HCT116 (cell line): ENCODE data around the gene SRCAP. TPM values are rescaled to one million over a fixed set of nuclear protein-coding genes. Genes with fewer than 3 reads are reported as not detected.

Experiments
- ATAC-seq: fragments of 200-7000 bp; cut with Tn5 transposase; 2 replicates; pipeline ENCODE4 v1.9.1; 2020; ENCODE audit warnings: mild to moderate bottlenecking, moderate library complexity
- BruUV-seq: library from RNA; stranded (reverse); fragments of 400-500 nt; replicated peaks from 2 replicates; lab custom pipeline; 2021; lab: Mats Ljungman, UMichigan
- CTCF ChIA-PET: fragments of 300-600 bp; sonication (Branson Sonifier 250); formaldehyde crosslinking; loops from one replicate; lab custom pipeline; 2021; ENCODE audit warnings: antibody characterized with exemption; lab: Charles Lee
- POLR2A ChIA-PET: fragments of 300-600, 350-600 bp; sonication (Branson Sonifier 250); formaldehyde crosslinking; loops from one replicate; lab custom pipeline; 2021; ENCODE audit warnings: antibody characterized with exemption; lab: Charles Lee
- RAD21 ChIA-PET, 2 experiments: fragments of 300-600 bp; sonication (Branson Sonifier 250); formaldehyde crosslinking; loops; one replicate each; lab custom pipeline; 2023; ENCODE audit warnings: low total read pairs in 2 of 2; ENCODE audit not compliant: uncharacterized antibody in 2 of 2, unreplicated experiment in 2 of 2, low non-redundant PET in 1 of 2; lab: Charles Lee
- DNase-seq: peaks from one replicate; pipeline ENCODE4 v3.0.0-alpha.2; 2010; ENCODE audit warnings: low read depth, low spot score
- H2AFZ ChIP-seq: fragments of 200-600 bp; shearing (Covaris generic), sonication (generic); 2 replicates; pipeline ENCODE4 v1.6.1; 2017; ENCODE audit warnings: low read depth, mixed run types, mixed read lengths, antibody characterized with exemption, low read length; ENCODE audit not compliant: poor library complexity, severe bottlenecking
- H3K27ac ChIP-seq: 2 replicates; pipeline ENCODE4 v1.5.1; 2012; ENCODE audit warnings: low read depth, low read length
- H3K27me3 ChIP-seq: fragments of 200-600 bp; sonication (generic); 2 replicates; pipeline ENCODE4 v1.6.1; 2016; ENCODE audit warnings: mixed run types, low read length, mixed read lengths; ENCODE audit not compliant: insufficient read depth
- H3K36me3 ChIP-seq, 2 experiments: fragments of 200-500 bp in 1 of 2; fragments of 200-600 bp in 1 of 2; sonication (Bioruptor generic) in 1 of 2; sonication (generic) in 1 of 2; 2 replicates each; pipeline versions ENCODE4 v1.5.1 to v1.6.1; 2014 to 2016; ENCODE audit warnings: low read length in 2 of 2, inconsistent platforms in 1 of 2, mixed read lengths in 1 of 2, mixed run types in 1 of 2; ENCODE audit not compliant: insufficient read depth in 2 of 2, control insufficient read depth in 1 of 2
- H3K4me1 ChIP-seq, 2 experiments: fragments of 200-600 bp in 1 of 2; sonication (generic) in 1 of 2; 2 replicates each; pipeline versions ENCODE4 v1.5.1 to v1.6.1; 2012 to 2017; ENCODE audit warnings: low read length in 2 of 2, inconsistent platforms in 1 of 2, mild to moderate bottlenecking in 1 of 2, mixed read lengths in 1 of 2, mixed run types in 1 of 2, moderate library complexity in 1 of 2; ENCODE audit not compliant: insufficient read depth in 2 of 2, control insufficient read depth in 1 of 2
- H3K4me2 ChIP-seq: fragments of 200-600 bp; sonication (generic); 2 replicates; pipeline ENCODE4 v1.6.1; 2017; ENCODE audit warnings: mixed run types, low read length, mixed read lengths
- H3K4me3 ChIP-seq, 2 experiments: fragments of 200-600 bp in 1 of 2; sonication (generic) in 1 of 2; replicated peaks in 1 of 2; 2 replicates each; pipeline ENCODE4 v1.5.1; 2011 to 2016; ENCODE audit warnings: low read length in 2 of 2, control low read depth in 1 of 2, low read depth in 1 of 2, mild to moderate bottlenecking in 1 of 2, mixed read lengths in 1 of 2, mixed run types in 1 of 2
- H3K79me2 ChIP-seq: fragments of 200-600 bp; sonication (generic); 2 replicates; pipeline ENCODE4 v1.6.1; 2017; ENCODE audit warnings: mild to moderate bottlenecking, mixed run types, low read length, moderate library complexity, mixed read lengths; ENCODE audit not compliant: insufficient read depth
- H3K9ac ChIP-seq: fragments of 200-600 bp; sonication (generic); 2 replicates; pipeline ENCODE4 v1.6.1; 2016; ENCODE audit warnings: low read length, mixed read lengths
- H3K9me2 ChIP-seq: fragments of 200-600 bp; sonication (generic), shearing (Covaris generic); 2 replicates; pipeline ENCODE4 v1.6.1; 2017; ENCODE audit warnings: mixed run types, mild to moderate bottlenecking, moderate library complexity; ENCODE audit not compliant: insufficient read depth
- H3K9me3 ChIP-seq, 2 experiments: fragments of 200-500 bp in 1 of 2; fragments of 200-600 bp in 1 of 2; sonication (Bioruptor generic) in 1 of 2; sonication (generic) in 1 of 2; 2 replicates each; pipeline ENCODE4 v1.6.1; 2014 to 2017; ENCODE audit warnings: low read length in 2 of 2, mixed read lengths in 2 of 2, inconsistent platforms in 1 of 2, low read depth in 1 of 2, mild to moderate bottlenecking in 1 of 2, mixed run types in 1 of 2, moderate library complexity in 1 of 2; ENCODE audit not compliant: control insufficient read depth in 1 of 2, insufficient read depth in 1 of 2
- H4K20me1 ChIP-seq: fragments of 200-600 bp; sonication (generic), shearing (Covaris generic); 2 replicates; pipeline ENCODE4 v1.6.1; 2017; ENCODE audit warnings: mixed run types, mild to moderate bottlenecking, moderate library complexity; ENCODE audit not compliant: insufficient read depth
- CBX3 ChIP-seq: IDR thresholded peaks from 2 replicates; pipeline ENCODE4 v1.6.1; 2012; ENCODE audit warnings: low read depth
- EGR1 ChIP-seq: IDR thresholded peaks from 2 replicates; pipeline ENCODE4 v1.6.1; 2012; ENCODE audit warnings: low read depth
- FOSL1 ChIP-seq: IDR thresholded peaks from 2 replicates; pipeline ENCODE4 v1.6.1; 2012; ENCODE audit warnings: low read depth
- JUND ChIP-seq: IDR thresholded peaks from 2 replicates; pipeline ENCODE4 v1.6.1; 2012
- POLR2A ChIP-seq: IDR thresholded peaks from 2 replicates; pipeline ENCODE4 v1.7.0; 2011; ENCODE audit warnings: borderline replicate concordance; ENCODE audit not compliant: insufficient read depth, insufficient read length; ENCODE audit errors: extremely low read depth
- SIN3A ChIP-seq: IDR thresholded peaks from 2 replicates; pipeline ENCODE4 v1.6.1; 2012; ENCODE audit warnings: low read depth
- TCF7L2 ChIP-seq: IDR thresholded peaks from 2 replicates; pipeline ENCODE4 v1.7.0; 2011; ENCODE audit warnings: borderline replicate concordance, inconsistent platforms; ENCODE audit not compliant: insufficient read depth, insufficient read length; ENCODE audit errors: extremely low read depth
- ZFX ChIP-seq: fragments of 450-650 bp; IDR thresholded peaks from 2 replicates; pipeline ENCODE4 v1.6.1; 2017
- intact Hi-C: fragments of 100-400 bp; cut with micrococcal nuclease; formaldehyde crosslinking; loops from 2 replicates; pipeline ENCODE4 v1.10.0; 2022
- total RNA-seq: library from RNA; stranded (reverse); gene quantifications from one replicate; pipeline ENCODE4 v1.2.1, GENCODE V29; 2021; ENCODE audit not compliant: unreplicated experiment
- TF ChIP-seq, protein P1 (sequence below), 3 experiments: fragments of 200-600 bp in 1 of 3; sonication (generic) in 1 of 3; IDR thresholded peaks in 2 of 3; conservative IDR thresholded peaks in 1 of 3; 2 replicates each; pipeline ENCODE4 v1.5.1; 2012 to 2017; ENCODE audit warnings: low read depth in 2 of 3, low read length in 2 of 3, antibody characterized with exemption in 1 of 3, borderline replicate concordance in 1 of 3, control low read depth in 1 of 3, mild to moderate bottlenecking in 1 of 3, mixed read lengths in 1 of 3, mixed run types in 1 of 3, moderate library complexity in 1 of 3; ENCODE audit not compliant: insufficient read depth in 1 of 3
- TF ChIP-seq, protein P2 (sequence below): IDR thresholded peaks from 2 replicates; pipeline ENCODE4 v1.6.1; 2012; ENCODE audit warnings: low read depth

Gene SRCAP
- total RNA-seq, 1 experiment from 2014 or later = 59.6 TPM

DNA sequence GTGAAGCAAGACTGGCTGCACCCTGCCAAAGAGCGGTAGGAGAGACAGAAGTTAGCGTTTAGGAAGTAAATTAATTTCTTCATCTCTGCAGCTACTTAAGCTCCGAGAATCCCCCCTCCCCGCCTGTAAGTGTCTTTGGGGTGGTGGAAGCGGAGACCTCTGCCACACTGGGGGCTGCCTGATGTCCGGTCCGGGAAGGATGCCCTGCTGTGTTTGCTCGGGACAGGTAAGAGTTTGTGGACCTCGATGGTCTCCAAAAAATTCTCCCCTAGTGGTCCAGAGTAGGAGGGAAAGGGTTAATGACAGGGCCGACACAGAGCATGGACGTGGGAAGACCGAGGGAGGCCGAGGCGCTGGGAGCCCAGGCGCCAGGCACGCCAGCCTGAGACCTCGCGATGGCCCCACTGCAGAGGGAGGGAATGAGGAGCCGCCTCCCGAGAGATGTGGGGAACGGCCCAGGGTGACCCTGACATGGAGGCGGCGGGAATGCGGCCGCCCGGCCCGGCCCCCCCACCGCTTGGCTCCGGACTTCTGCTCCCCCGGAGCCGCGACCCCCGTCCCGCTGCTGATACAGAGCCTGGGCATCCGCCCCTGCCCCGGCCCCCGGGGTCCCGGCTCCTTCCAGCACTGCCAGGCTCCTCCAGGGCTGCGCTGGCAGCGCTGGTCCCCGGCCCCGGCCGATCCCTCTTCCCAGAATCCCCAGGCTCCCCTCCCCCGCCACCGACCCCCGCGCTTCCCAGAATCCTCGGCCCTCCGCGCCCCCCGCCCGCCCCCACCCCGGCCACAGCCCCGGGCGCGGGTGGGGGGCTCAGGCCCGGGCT is 87.4 kb downstream of the SRCAP start:
- ATAC-seq = peak; percentile 77
- intact Hi-C loops = loop anchor here (2.0 to 5.0 kb wide), 2 partner anchors 91 to 136 kb away; partner anchors contain the start of gene FBXL19
- Histone ChIP-seq H3K9me3 (no peaks in the 10 kb centered on the region), H2AFZ (no peak overlapping the region), H4K20me1 (no peaks in the 10 kb centered on the region), H3K4me2 (peak overlapping the region; percentile 98), H3K27me3 (no peaks in the 10 kb centered on the region), H3K9me2 (no peaks in the 10 kb centered on the region), H3K36me3 (peaks cover 7 to 14% of the 10 kb centered on the region in 2 experiments; a peak in 3 of 4 replicates), H3K9ac (peak overlapping the region; percentile 92), H3K79me2 (peaks cover 21% of the 10 kb centered on the region), H3K4me3 (peak overlapping the region; percentile 92 to 94), H3K27ac (peak overlapping the region; percentile 78), H3K4me1 (peaks cover 7 to 22% of the 10 kb centered on the region in 2 experiments; a peak in 3 of 4 replicates)
- RAD21 ChIA-PET = interaction anchor here in 1 of 2 experiments (1.3 kb wide), 1 partner anchor 19 kb away, joined by 4 read pairs; no protein-coding TSS in a partner anchor
- BruUV-seq = no TSS peak
- POLR2A ChIA-PET = interaction anchor here (1.0 to 2.6 kb wide), 4 partner anchors 17 to 88 kb away, joined by 4 to 23 read pairs (median 7); no protein-coding TSS in a partner anchor
- TF ChIP-seq EGR1 = no peak
- peak; percentile 45; the same call in 1 of the 2 replicates for TF ChIP-seq ZFX
- no peak for DNase-seq
- CTCF ChIA-PET = interaction anchor here (1.1 kb wide), 1 partner anchor 19 kb away, joined by 11 read pairs; no protein-coding TSS in a partner anchor

GRCh38 chr16:30786936-30787612 is 88.1 kb downstream of the SRCAP start, which contains the start of gene ZNF629:
Gene ZNF629 (minus strand): TSS chr16:30787205. CDS start chr16:30784482, 2,723 bp downstream.
- Histone ChIP-seq H3K79me2 (peaks cover 21% of the 10 kb centered on the region), H3K27ac (peak within 1 kb of the TSS; percentile 78), H3K4me1 (peaks cover 7 to 22% of the 10 kb centered on the region in 2 experiments; a peak in 3 of 4 replicates), H3K4me3 (peak within 1 kb of the TSS; percentile 92 to 94), H3K9me2 (no peaks in the 10 kb centered on the region), H3K9ac (peak within 1 kb of the TSS; percentile 92), H3K27me3 (no peaks in the 10 kb centered on the region), H3K36me3 (peaks cover 0 to 11% of the 10 kb centered on the region in 2 experiments; a peak in 2 of 4 replicates), H2AFZ (peak within 1 kb of the TSS; percentile 81), H3K9me3 (no peaks in the 10 kb centered on the region), H3K4me2 (peak within 1 kb of the TSS; percentile 98), H4K20me1 (no peaks in the 10 kb centered on the region)
- CTCF ChIA-PET = interaction anchor here (0.8 to 1.1 kb wide), 2 partner anchors 16 to 18 kb away, joined by 3 to 11 read pairs; no protein-coding TSS in a partner anchor
- no TSS peak for BruUV-seq
- intact Hi-C loops = loop anchor here (1.0 to 5.0 kb wide), 3 partner anchors 18 to 136 kb away; partner anchors contain the start of gene FBXL19
- POLR2A ChIA-PET = interaction anchor here (0.6 to 2.6 kb wide), 4 partner anchors 16 to 127 kb away, joined by 3 to 23 read pairs (median 4); no protein-coding TSS in a partner anchor
- RAD21 ChIA-PET = interaction anchor here in 1 of 2 experiments (1.3 kb wide), 1 partner anchor 19 kb away, joined by 4 read pairs; no protein-coding TSS in a partner anchor
- peak; percentile 39 for DNase-seq
- peak; percentile 84 for ATAC-seq
- TF ChIP-seq SIN3A = no peak
- TF ChIP-seq, protein P1, sequence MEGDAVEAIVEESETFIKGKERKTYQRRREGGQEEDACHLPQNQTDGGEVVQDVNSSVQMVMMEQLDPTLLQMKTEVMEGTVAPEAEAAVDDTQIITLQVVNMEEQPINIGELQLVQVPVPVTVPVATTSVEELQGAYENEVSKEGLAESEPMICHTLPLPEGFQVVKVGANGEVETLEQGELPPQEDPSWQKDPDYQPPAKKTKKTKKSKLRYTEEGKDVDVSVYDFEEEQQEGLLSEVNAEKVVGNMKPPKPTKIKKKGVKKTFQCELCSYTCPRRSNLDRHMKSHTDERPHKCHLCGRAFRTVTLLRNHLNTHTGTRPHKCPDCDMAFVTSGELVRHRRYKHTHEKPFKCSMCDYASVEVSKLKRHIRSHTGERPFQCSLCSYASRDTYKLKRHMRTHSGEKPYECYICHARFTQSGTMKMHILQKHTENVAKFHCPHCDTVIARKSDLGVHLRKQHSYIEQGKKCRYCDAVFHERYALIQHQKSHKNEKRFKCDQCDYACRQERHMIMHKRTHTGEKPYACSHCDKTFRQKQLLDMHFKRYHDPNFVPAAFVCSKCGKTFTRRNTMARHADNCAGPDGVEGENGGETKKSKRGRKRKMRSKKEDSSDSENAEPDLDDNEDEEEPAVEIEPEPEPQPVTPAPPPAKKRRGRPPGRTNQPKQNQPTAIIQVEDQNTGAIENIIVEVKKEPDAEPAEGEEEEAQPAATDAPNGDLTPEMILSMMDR (IDR thresholded peaks at IDR 0.05 in 2 of 3, conservative IDR thresholded peaks at IDR 0.05 in 1 of 3; ENCODE audit: borderline replicate concordance in 1 of 3, insufficient read depth in 1 of 3, low read depth in 2 of 3, low read length in 2 of 3) = no peak
- TF ChIP-seq POLR2A = no peak
- no peak for TF ChIP-seq JUND
- TF ChIP-seq, protein P2, sequence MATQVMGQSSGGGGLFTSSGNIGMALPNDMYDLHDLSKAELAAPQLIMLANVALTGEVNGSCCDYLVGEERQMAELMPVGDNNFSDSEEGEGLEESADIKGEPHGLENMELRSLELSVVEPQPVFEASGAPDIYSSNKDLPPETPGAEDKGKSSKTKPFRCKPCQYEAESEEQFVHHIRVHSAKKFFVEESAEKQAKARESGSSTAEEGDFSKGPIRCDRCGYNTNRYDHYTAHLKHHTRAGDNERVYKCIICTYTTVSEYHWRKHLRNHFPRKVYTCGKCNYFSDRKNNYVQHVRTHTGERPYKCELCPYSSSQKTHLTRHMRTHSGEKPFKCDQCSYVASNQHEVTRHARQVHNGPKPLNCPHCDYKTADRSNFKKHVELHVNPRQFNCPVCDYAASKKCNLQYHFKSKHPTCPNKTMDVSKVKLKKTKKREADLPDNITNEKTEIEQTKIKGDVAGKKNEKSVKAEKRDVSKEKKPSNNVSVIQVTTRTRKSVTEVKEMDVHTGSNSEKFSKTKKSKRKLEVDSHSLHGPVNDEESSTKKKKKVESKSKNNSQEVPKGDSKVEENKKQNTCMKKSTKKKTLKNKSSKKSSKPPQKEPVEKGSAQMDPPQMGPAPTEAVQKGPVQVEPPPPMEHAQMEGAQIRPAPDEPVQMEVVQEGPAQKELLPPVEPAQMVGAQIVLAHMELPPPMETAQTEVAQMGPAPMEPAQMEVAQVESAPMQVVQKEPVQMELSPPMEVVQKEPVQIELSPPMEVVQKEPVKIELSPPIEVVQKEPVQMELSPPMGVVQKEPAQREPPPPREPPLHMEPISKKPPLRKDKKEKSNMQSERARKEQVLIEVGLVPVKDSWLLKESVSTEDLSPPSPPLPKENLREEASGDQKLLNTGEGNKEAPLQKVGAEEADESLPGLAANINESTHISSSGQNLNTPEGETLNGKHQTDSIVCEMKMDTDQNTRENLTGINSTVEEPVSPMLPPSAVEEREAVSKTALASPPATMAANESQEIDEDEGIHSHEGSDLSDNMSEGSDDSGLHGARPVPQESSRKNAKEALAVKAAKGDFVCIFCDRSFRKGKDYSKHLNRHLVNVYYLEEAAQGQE = no peak
- TF ChIP-seq TCF7L2 = no peak
- TF ChIP-seq CBX3 = 0 out of 2 replicates have a peak, but pooled peaks have one; percentile 47
- TF ChIP-seq FOSL1 = no peak
- TF ChIP-seq ZFX = 0 out of 2 replicates have a peak, but pooled peaks have one; percentile 4
